ENCODE measurements around the gene MYO1H.
"Not testable (repeated sequence)": the region's sequence is repeated elsewhere in the genome, so short reads cannot be mapped to it uniquely, and the experiment has no call there.

The MYO1H gene

GRCh38 chr12:109473526-109474270 is 126.0 kb downstream of the MYO1H start:
- DNase-seq (ENCODE audit: low read depth in 3 of 3), result not testable (repeated sequence)

- DNase-seq (ENCODE audit: low read depth in 3 of 3), result no peak
These were observed 127.4 kb downstream of the MYO1H start for GRCh38 chr12:109475121-109475520.

- no peak for DNase-seq (ENCODE audit: low read depth in 3 of 3)
These were observed 128.5 kb downstream of the MYO1H start for GRCh38 chr12:109475993-109476806.

GRCh38 chr12:109476807-109477184 is 129.1 kb downstream of the MYO1H start:
- no peak for DNase-seq (ENCODE audit: low read depth in 3 of 3)

- DNase-seq (ENCODE audit: low read depth in 3 of 3), result peak; percentile 72 to 81 (median 74)
These were observed 129.7 kb downstream of the MYO1H start, which contains the start of the genes KCTD10 and UBE3B for GRCh38 chr12:109477185-109477962. Gene KCTD10, minus strand, starts transcription at chr12:109477300. Its CDS starts 38 bp downstream, at chr12:109477262. Gene UBE3B, plus strand, starts transcription at chr12:109477634. Its CDS starts 5,918 bp downstream, at chr12:109483552.

GRCh38 chr12:109477963-109478315 is 130.2 kb downstream of the MYO1H start:
- no peak for DNase-seq (ENCODE audit: low read depth in 3 of 3)

- DNase-seq (ENCODE audit: low read depth in 3 of 3), result no peak
These were observed 132.1 kb downstream of the MYO1H start for GRCh38 chr12:109479761-109480160.

GRCh38 chr12:109480356-109480755 is 132.7 kb downstream of the MYO1H start:
- DNase-seq (ENCODE audit: low read depth in 3 of 3), result no peak

- no peak for DNase-seq (ENCODE audit: low read depth in 3 of 3)
These were observed 134.2 kb downstream of the MYO1H start for GRCh38 chr12:109481863-109482262.

- no peak for DNase-seq (ENCODE audit: low read depth in 3 of 3)
These were observed 134.8 kb downstream of the MYO1H start for GRCh38 chr12:109482491-109482890.

GRCh38 chr12:109482894-109483293 is 135.2 kb downstream of the MYO1H start:
- no peak for DNase-seq (ENCODE audit: low read depth in 3 of 3)

GRCh38 chr12:109483346-109483745 is 135.6 kb downstream of the MYO1H start:
- no peak for DNase-seq (ENCODE audit: low read depth in 3 of 3)

GRCh38 chr12:109485201-109485600 is 137.5 kb downstream of the MYO1H start:
- no peak for DNase-seq (ENCODE audit: low read depth in 3 of 3)

- DNase-seq (ENCODE audit: low read depth in 3 of 3), result no peak
These were observed 139.7 kb downstream of the MYO1H start for GRCh38 chr12:109487181-109488050.

GRCh38 chr12:109488051-109488665 is 140.5 kb downstream of the MYO1H start:
- DNase-seq (ENCODE audit: low read depth in 3 of 3), result no peak

- no peak for DNase-seq (ENCODE audit: low read depth in 3 of 3)
These were observed 141.6 kb downstream of the MYO1H start for GRCh38 chr12:109489016-109489954.

- DNase-seq (ENCODE audit: low read depth in 3 of 3), result no peak
These were observed 142.4 kb downstream of the MYO1H start for GRCh38 chr12:109489955-109490565.

GRCh38 chr12:109491671-109492070 is 144.0 kb downstream of the MYO1H start:
- no peak for DNase-seq (ENCODE audit: low read depth in 3 of 3)

- no peak for DNase-seq (ENCODE audit: low read depth in 3 of 3)
These were observed 144.7 kb downstream of the MYO1H start for GRCh38 chr12:109492371-109492770.

Measured in stimulated activated CD4-positive, alpha-beta T cell treated with anti-CD3 and anti-CD28 coated beads, TNF-alpha, amount 100 ng/mL, for 48 hours (primary cell).